Neutrophil (primary cell): ENCODE results near the gene KLF16.
"Not testable (repeated sequence)": the region's sequence is repeated elsewhere in the genome, so short reads cannot be mapped to it uniquely, and the experiment has no call there.

Source experiments
- H3K27ac ChIP-seq: fragments of 200-600 bp; sonication (generic); 2 replicates; pipeline ENCODE4 v1.5.1; 2016; ENCODE audit warnings: mild to moderate bottlenecking, moderate library complexity
- H3K27me3 ChIP-seq: fragments of 200-600 bp; sonication (generic); 2 replicates; pipeline ENCODE4 v1.6.0; 2016; ENCODE audit warnings: mild to moderate bottlenecking
- H3K36me3 ChIP-seq: fragments of 200-600 bp; sonication (generic); 2 replicates; pipeline ENCODE4 v1.5.1; 2017
- H3K4me1 ChIP-seq, 2 experiments: fragments of 200-600 bp in 1 of 2; sonication (generic) in 1 of 2; 1 replicate in 1 of 2; 2 replicates in 1 of 2; pipeline versions ENCODE4 v1.5.1 to v1.6.1; 2013 to 2016; ENCODE audit warnings: low read depth in 1 of 2, low read length in 1 of 2, mild to moderate bottlenecking in 1 of 2, moderate library complexity in 1 of 2; ENCODE audit not compliant: control insufficient read depth in 1 of 2, insufficient read depth in 1 of 2
- H3K4me3 ChIP-seq, 2 experiments: fragments of 200-600 bp in 1 of 2; sonication (generic) in 1 of 2; 1 replicate in 1 of 2; 2 replicates in 1 of 2; pipeline ENCODE4 v1.5.1; 2013 to 2016; ENCODE audit warnings: low read depth in 1 of 2, low read length in 1 of 2, mild to moderate bottlenecking in 1 of 2, moderate library complexity in 1 of 2
- H3K9me3 ChIP-seq: fragments of 200-600 bp; sonication (generic); 2 replicates; pipeline ENCODE4 v1.5.1; 2016
- CTCF ChIP-seq: fragments of 200-600 bp; sonication (generic); IDR thresholded peaks from 2 replicates; pipeline ENCODE4 v1.5.1; 2016; ENCODE audit warnings: antibody characterized with exemption

The KLF16 gene

GRCh38 chr19:1893791-1894190, 30.4 kb upstream of the KLF16 start:
- Histone ChIP-seq H3K4me1 (peaks cover 30 to 36% of the 10 kb centered on the region in 2 experiments), H3K27ac (no peak overlapping the region)
- no peak for TF ChIP-seq CTCF

GRCh38 chr19:1889907-1890306, 26.5 kb upstream of the KLF16 start:
- Histone ChIP-seq H3K27ac (peak overlapping the region; percentile 13), H3K4me1 (peaks cover 3 to 4% of the 10 kb centered on the region in 2 experiments), H3K4me3 (no peak overlapping the region), H3K27me3 (no peaks in the 10 kb centered on the region), H3K9me3 (no peaks in the 10 kb centered on the region), H3K36me3 (no peaks in the 10 kb centered on the region)
- no peak for TF ChIP-seq CTCF

More at GRCh38 chr19:1893791-1894190, 30.4 kb upstream of the KLF16 start:
- Histone ChIP-seq H3K4me3 (no peak overlapping the region), H3K36me3 (no peaks in the 10 kb centered on the region), H3K9me3 (no peaks in the 10 kb centered on the region), H3K27me3 (no peaks in the 10 kb centered on the region)

GRCh38 chr19:1888385-1888784, 25.0 kb upstream of the KLF16 start:
- no peak overlapping the region for H3K4me3 ChIP-seq

GRCh38 chr19:1886360-1886759, 23.0 kb upstream of the KLF16 start:
- H3K27me3 ChIP-seq, H3K4me3 ChIP-seq, H3K36me3 ChIP-seq, H3K9me3 ChIP-seq: not testable (repeated sequence)
- Histone ChIP-seq H3K4me1 (peaks cover 29 to 34% of the 10 kb centered on the region in 2 experiments), H3K27ac (peak overlapping the region; percentile 87)

More at GRCh38 chr19:1888385-1888784, 25.0 kb upstream of the KLF16 start:
- Histone ChIP-seq H3K27ac (no peak overlapping the region), H3K36me3 (no peaks in the 10 kb centered on the region), H3K27me3 (no peaks in the 10 kb centered on the region), H3K4me1 (peaks cover 15 to 18% of the 10 kb centered on the region in 2 experiments), H3K9me3 (no peaks in the 10 kb centered on the region)
- no peak for TF ChIP-seq CTCF

GRCh38 chr19:1885398-1886119, 22.2 kb upstream of the KLF16 start, which contains the start of gene ABHD17A:
Gene ABHD17A, minus strand, starts transcription at chr19:1885496. Its CDS starts 3,930 bp downstream, at chr19:1881566.
- H3K27me3 ChIP-seq, H3K9me3 ChIP-seq, H3K36me3 ChIP-seq: not testable (repeated sequence)
- peak within 1 kb of the TSS; percentile 70 to 89 for H3K4me3 ChIP-seq
- H3K4me1 ChIP-seq = peaks cover 29 to 34% of the 10 kb centered on the region in 2 experiments
- H3K27ac ChIP-seq = peak within 1 kb of the TSS; percentile 87
- peak; percentile 32 for TF ChIP-seq CTCF

- Histone ChIP-seq H3K27ac (peak overlapping the region; percentile 87), H3K27me3 (no peaks in the 10 kb centered on the region), H3K4me3 (peak overlapping the region; percentile 70 to 89), H3K4me1 (peaks cover 29 to 34% of the 10 kb centered on the region in 2 experiments), H3K9me3 (no peaks in the 10 kb centered on the region), H3K36me3 (peaks cover 12% of the 10 kb centered on the region)
- no peak for TF ChIP-seq CTCF
Observed at GRCh38 chr19:1884719-1885334, 21.4 kb upstream of the KLF16 start.
